Esophagus muscularis mucosa (tissue), 4 donors: ENCODE results near the gene DMPK. TPM values are rescaled to one million over a fixed set of nuclear protein-coding genes. Genes with fewer than 3 reads are reported as not detected.

Experiments
- DNase-seq: peaks from one replicate; pipeline ENCODE4 v3.0.0-alpha.2; 2017; ENCODE audit errors: extremely low spot score
- H3K27ac ChIP-seq, 4 donors: fragments of 200-600 bp; sonication (generic); replicated peaks in 1 of 4; 1 replicate in 3 of 4; 2 replicates in 1 of 4; pipeline ENCODE4 v1.5.1; 2016 to 2019; ENCODE audit warnings: mild to moderate bottlenecking in 1 of 4
- H3K27me3 ChIP-seq, 4 donors: fragments of 200-600 bp; sonication (generic); one replicate each; pipeline versions ENCODE4 v1.5.1 to v1.6.0; 2016 to 2019
- H3K36me3 ChIP-seq, 4 donors: fragments of 200-600 bp; sonication (generic); one replicate each; pipeline ENCODE4 v1.5.1; 2016 to 2019
- H3K4me1 ChIP-seq, 4 donors: fragments of 200-600 bp; sonication (generic); one replicate each; pipeline ENCODE4 v1.5.1; 2016 to 2019
- H3K4me3 ChIP-seq, 4 donors: fragments of 200-600 bp; sonication (generic); 1 replicate in 2 of 4; 2 replicates in 2 of 4; pipeline ENCODE4 v1.5.1; 2016 to 2019; ENCODE audit warnings: mild to moderate bottlenecking in 4 of 4, moderate library complexity in 1 of 4
- H3K9me3 ChIP-seq, 4 donors: fragments of 200-600 bp; sonication (generic); 1 replicate in 3 of 4; 2 replicates in 1 of 4; pipeline ENCODE4 v1.5.1; 2016 to 2019
- CTCF ChIP-seq, 3 experiments: fragments of 200-600 bp in 2 of 3; fragments of 450-650 bp in 1 of 3; sonication (generic) in 2 of 3; IDR thresholded peaks; one replicate each; pipeline ENCODE4 v1.5.1; 2017 to 2019; ENCODE audit warnings: antibody characterized with exemption in 3 of 3, mild to moderate bottlenecking in 2 of 3, moderate library complexity in 1 of 3
- EP300 ChIP-seq: sonication (generic); formaldehyde crosslinking; IDR thresholded peaks from one replicate; pipeline ENCODE4 v1.6.1; 2017; ENCODE audit warnings: antibody characterized with exemption
- POLR2A ChIP-seq: fragments of 450-650 bp; IDR thresholded peaks from one replicate; pipeline ENCODE4 v1.6.1; 2017; ENCODE audit warnings: antibody characterized with exemption, moderate library complexity, mild to moderate bottlenecking, low read depth
- POLR2AphosphoS5 ChIP-seq, 2 donors: sonication (generic); formaldehyde crosslinking; IDR thresholded peaks; one replicate each; pipeline ENCODE4 v1.6.1; 2017; ENCODE audit warnings: antibody characterized with exemption in 2 of 2
- WGBS: methylation state at CpG from one replicate; pipeline ENCODE4 v1.1.5; 2018; 5-methylcytosine and 5-hydroxymethylcytosine counted together
- intact Hi-C: fragments of 100-400 bp; cut with DNase I; formaldehyde crosslinking; loops from one replicate; pipeline ENCODE4 v1.15.1; 2023
- total RNA-seq, 4 donors: library from RNA; depleted of rRNA; stranded (reverse); fragments of >200 nt; gene quantifications; one replicate each; pipeline versions ENCODE4 v1.1.0 to v1.2.1, GENCODE V29; 2016

The DMPK gene
- total RNA-seq, 4 donors from 2014 or later = 247 to 487 (median 347) TPM

DNA sequence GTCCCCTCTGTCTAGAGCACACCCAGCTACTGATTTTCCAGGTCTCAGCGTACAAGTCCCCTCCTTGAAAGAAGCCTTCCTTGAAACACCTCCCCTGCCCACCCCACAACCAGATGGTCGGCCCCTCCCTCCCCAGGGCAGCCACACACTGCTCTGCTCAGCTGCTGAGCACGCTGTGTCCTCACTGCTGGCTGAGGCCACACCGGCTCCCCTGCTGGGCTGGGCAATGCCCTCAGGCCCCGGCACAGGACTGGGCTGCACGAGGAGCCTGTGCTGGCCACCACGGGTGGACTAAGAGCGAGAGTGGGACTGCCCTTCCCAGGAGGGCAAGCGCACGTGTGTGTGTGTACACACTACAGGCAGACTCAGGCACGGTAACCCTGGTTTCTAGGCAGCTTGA, 44.6 kb upstream of the DMPK start:
- no peaks in the 10 kb centered on the region for H3K27me3 ChIP-seq
- WGBS = 87% methylated on average over 8 of the region's 11 CpGs
- no peak for DNase-seq
- H3K27ac ChIP-seq = no peak overlapping the region
- H3K4me3 ChIP-seq = no peak overlapping the region
- H3K4me1 ChIP-seq = peaks cover 0 to 13% (median 9%) of the 10 kb centered on the region in 4 donors
- no peaks in the 10 kb centered on the region for H3K9me3 ChIP-seq
- intact Hi-C loops = no loop called here
- no peak for TF ChIP-seq CTCF (IDR thresholded peaks at IDR 0.05)
- TF ChIP-seq EP300 = no peak
- no peak for TF ChIP-seq POLR2AphosphoS5 (IDR thresholded peaks at IDR 0.05)
- no peak for TF ChIP-seq POLR2A
- H3K36me3 ChIP-seq = peaks cover 83 to 98% (median 96%) of the 10 kb centered on the region in 4 donors

- 81% methylated on average over 22 of the region's 22 CpGs for WGBS
- intact Hi-C loops = no loop called here
- Histone ChIP-seq H3K36me3 (peaks cover 75 to 98% (median 96%) of the 10 kb centered on the region in 4 donors), H3K27me3 (no peaks in the 10 kb centered on the region), H3K4me3 (no peak overlapping the region), H3K9me3 (no peaks in the 10 kb centered on the region), H3K27ac (no peak overlapping the region), H3K4me1 (peaks cover 0 to 13% (median 9%) of the 10 kb centered on the region in 4 donors)
- TF ChIP-seq EP300 = no peak
- no peak for TF ChIP-seq CTCF (IDR thresholded peaks at IDR 0.05)
- no peak for TF ChIP-seq POLR2AphosphoS5 (IDR thresholded peaks at IDR 0.05)
- TF ChIP-seq POLR2A = no peak
- DNase-seq = no peak
Observed at GRCh38 chr19:45825917-45826893, 43.9 kb upstream of the DMPK start.

DNA sequence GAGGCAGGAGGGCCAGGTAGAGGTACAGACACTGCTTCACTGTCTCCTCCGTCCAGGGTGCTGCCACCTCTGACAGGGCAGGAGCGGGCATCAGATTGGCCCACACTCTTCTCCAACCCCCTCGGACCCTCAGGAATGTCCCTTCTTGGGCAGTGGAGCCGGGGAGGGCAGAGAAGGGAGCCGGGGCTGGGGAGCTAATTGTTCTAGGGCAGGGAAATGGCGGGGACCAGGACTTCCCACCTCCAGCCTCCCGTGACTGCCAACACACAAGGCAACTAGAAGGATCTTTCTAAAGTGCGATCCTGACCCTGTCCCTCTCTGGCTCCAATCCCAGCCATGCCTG, 42.9 kb upstream of the DMPK start:
- Histone ChIP-seq H3K27ac (no peak overlapping the region), H3K36me3 (peaks cover 66 to 98% (median 96%) of the 10 kb centered on the region in 4 donors), H3K9me3 (no peaks in the 10 kb centered on the region), H3K4me3 (no peak overlapping the region), H3K4me1 (peaks cover 0 to 13% (median 9%) of the 10 kb centered on the region in 4 donors), H3K27me3 (no peaks in the 10 kb centered on the region)
- DNase-seq = no peak
- intact Hi-C loops = no loop called here
- 86% methylated on average over 8 of the region's 8 CpGs for WGBS
- TF ChIP-seq POLR2AphosphoS5 (IDR thresholded peaks at IDR 0.05) (no peak), POLR2A (no peak), EP300 (no peak), CTCF (IDR thresholded peaks at IDR 0.05) (no peak)

DNA sequence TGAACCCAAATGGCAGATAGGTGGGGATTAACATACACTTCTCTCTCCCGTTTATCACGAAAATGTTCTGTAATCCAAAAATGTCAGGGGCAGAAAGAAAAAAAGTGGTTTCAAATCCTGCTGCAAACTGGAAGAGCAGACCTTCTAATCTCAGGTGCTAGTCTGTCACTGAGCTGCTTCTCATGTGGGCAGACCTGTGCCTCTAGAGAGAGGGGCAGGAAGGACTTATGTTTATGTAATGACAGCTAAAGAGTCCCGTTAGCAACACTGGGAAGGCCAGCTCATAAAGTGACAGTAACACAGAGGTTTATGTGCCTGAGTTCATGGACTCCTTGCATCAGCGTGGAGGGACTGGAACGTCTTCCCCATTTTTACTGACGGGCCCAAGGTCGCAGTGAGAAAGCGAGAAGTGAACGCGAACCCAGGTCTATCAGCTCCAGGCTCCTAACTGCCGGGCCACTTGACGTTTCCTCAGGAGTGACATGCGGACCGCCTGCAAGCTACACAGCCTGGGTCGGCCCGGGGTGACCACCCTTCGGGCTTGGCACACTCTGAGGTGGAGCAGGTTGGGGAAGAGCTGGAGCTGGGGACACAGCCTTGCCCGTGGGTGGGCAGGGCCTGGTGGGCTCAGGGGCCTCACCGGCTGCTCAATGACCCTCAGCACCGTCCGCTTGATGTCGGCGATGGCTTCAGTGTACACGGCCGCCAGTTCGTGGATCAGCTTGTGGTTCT, 42.4 kb upstream of the DMPK start:
- TF ChIP-seq POLR2AphosphoS5 (IDR thresholded peaks at IDR 0.05) (no peak), EP300 (no peak), CTCF (IDR thresholded peaks at IDR 0.05) (no peak), POLR2A (no peak)
- Histone ChIP-seq H3K27me3 (no peaks in the 10 kb centered on the region), H3K27ac (no peak overlapping the region), H3K9me3 (no peaks in the 10 kb centered on the region), H3K4me1 (peaks cover 0 to 13% (median 9%) of the 10 kb centered on the region in 4 donors), H3K4me3 (no peak overlapping the region), H3K36me3 (peaks cover 60 to 98% (median 96%) of the 10 kb centered on the region in 4 donors)
- 68% methylated on average over 9 of the region's 26 CpGs for WGBS
- intact Hi-C loops = no loop called here
- DNase-seq = no peak
